Omental fat pad (tissue), 4 donors: ENCODE measurements around the gene CACNA2D3. TPM values are rescaled to one million over a fixed set of nuclear protein-coding genes. Genes with fewer than 3 reads are reported as not detected.

Experiments used
- ATAC-seq: fragments of 150-250 bp; one replicate; pipeline ENCODE4 v1.9.1; 2016; ENCODE audit warnings: mild to moderate bottlenecking, moderate library complexity; ENCODE audit not compliant: low FRiP score
- DNase-seq: peaks from one replicate; pipeline ENCODE4 v3.0.0-alpha.2; 2019; ENCODE audit warnings: low spot score
- CTCF ChIP-seq, 3 donors: fragments of 450-650 bp; IDR thresholded peaks; one replicate each; pipeline ENCODE4 v1.5.1; 2016 to 2017; ENCODE audit warnings: antibody characterized with exemption in 3 of 3, mild to moderate bottlenecking in 3 of 3, moderate library complexity in 2 of 3
- total RNA-seq, 4 donors: library from RNA; depleted of rRNA; stranded (reverse); fragments of >200 nt; gene quantifications; one replicate each; pipeline ENCODE4 v1.1.0, GENCODE V29; 2016

CACNA2D3 gene
- total RNA-seq, 4 donors from 2014 or later, result 2.6 to 6.1 (median 4.5) TPM

- no peak for DNase-seq
- TF ChIP-seq CTCF (IDR thresholded peaks at IDR 0.05), result no peak
- ATAC-seq, result no peak
Measured at GRCh38 chr3:54193093-54193492, 70.7 kb downstream of the CACNA2D3 start.

- no peak for TF ChIP-seq CTCF (IDR thresholded peaks at IDR 0.05)
- DNase-seq (no peak), ATAC-seq (no peak)
Measured at GRCh38 chr3:54196360-54196991, 74.1 kb downstream of the CACNA2D3 start.

GRCh38 chr3:54197509-54197908, 75.2 kb downstream of the CACNA2D3 start:
- ATAC-seq, result no peak
- TF ChIP-seq CTCF (IDR thresholded peaks at IDR 0.05), result no peak

GRCh38 chr3:54198556-54198955, 76.2 kb downstream of the CACNA2D3 start:
- DNase-seq (no peak), ATAC-seq (no peak)
- no peak for TF ChIP-seq CTCF (IDR thresholded peaks at IDR 0.05)

More at GRCh38 chr3:54197509-54197908, 75.2 kb downstream of the CACNA2D3 start:
- no peak for DNase-seq

GRCh38 chr3:54202054-54202453, 79.7 kb downstream of the CACNA2D3 start:
- ATAC-seq (no peak), DNase-seq (no peak)
- no peak for TF ChIP-seq CTCF (IDR thresholded peaks at IDR 0.05)

GRCh38 chr3:54202651-54203248, 80.4 kb downstream of the CACNA2D3 start:
- ATAC-seq, result no peak
- no peak for DNase-seq
- no peak for TF ChIP-seq CTCF (IDR thresholded peaks at IDR 0.05)

- TF ChIP-seq CTCF (IDR thresholded peaks at IDR 0.05), result no peak
- no peak for ATAC-seq
- DNase-seq, result no peak
Measured at GRCh38 chr3:54206874-54207273, 84.5 kb downstream of the CACNA2D3 start.
